Airway epithelial cell (primary cell): ENCODE data around the gene CPSF4. TPM values are rescaled to one million over a fixed set of nuclear protein-coding genes. Genes with fewer than 3 reads are reported as not detected.

ENCODE experiments used
- total RNA-seq: library from RNA; depleted of rRNA; stranded (reverse); fragments of >200 nt; gene quantifications from 2 replicates; pipeline ENCODE4 v1.2.3, GENCODE V29; 2015

CPSF4 gene
- 25.8 and 34.7 TPM in 2 replicates for total RNA-seq

GRCh38 chr7:99438573-99439480 lies at the start of gene CPSF4, which contains the start of gene PTCD1:
Gene CPSF4 (plus strand): TSS chr7:99438943. CDS start chr7:99439083, 140 bp downstream.
Gene PTCD1 (minus strand): TSS chr7:99438798. CDS start chr7:99435242, 3,556 bp downstream.

DNA sequence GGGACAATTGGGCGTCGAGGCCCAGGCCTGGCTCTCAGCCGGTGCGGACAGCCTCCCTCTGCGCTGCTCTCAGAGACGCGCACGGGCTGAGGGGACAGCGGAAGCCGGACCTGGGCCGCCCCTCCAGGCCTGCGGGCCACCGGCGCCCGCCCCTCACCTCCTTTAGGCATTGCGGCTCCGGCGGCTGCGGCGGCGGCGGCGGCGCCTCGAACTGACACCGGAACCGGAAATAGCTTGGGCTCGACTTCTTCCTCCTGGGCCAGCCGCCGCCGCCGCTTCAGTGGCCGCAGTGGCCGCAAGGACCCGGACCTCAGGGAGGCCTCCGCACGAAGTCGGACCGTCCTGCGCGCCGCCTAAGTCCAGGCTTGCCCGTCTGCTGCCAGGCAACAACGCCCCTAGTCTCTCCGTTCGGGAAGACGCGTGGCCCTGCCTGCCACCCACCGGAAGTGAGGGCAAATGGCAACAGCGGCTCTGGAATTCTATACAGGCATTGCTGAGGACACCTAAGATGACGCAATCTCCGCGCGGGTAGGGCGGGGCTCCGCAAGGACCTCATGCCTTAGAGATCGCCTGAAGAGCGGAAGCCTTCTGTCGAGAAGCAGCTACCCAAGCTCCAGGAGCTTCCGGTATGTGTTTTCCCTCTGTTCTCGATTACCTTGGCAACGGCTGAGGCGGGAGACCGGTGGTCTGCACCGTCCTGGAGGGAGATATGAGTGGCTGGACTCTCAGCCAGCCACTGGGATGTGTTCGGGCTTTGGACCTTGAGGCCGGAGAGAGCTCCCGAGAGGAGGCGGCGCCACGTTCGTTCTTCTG lies 30.2 kb upstream of the CPSF4 start, which contains the start of the genes BUD31 and PDAP1:
TSS of gene BUD31 (plus strand) at position 591 of the 813 bp plus-strand sequence. CDS start 2,124 bp downstream, outside the sequence.
TSS of gene PDAP1 (minus strand) at position 219 of the 813 bp plus-strand sequence. CDS start at position 170, 49 bp downstream.

DNA sequence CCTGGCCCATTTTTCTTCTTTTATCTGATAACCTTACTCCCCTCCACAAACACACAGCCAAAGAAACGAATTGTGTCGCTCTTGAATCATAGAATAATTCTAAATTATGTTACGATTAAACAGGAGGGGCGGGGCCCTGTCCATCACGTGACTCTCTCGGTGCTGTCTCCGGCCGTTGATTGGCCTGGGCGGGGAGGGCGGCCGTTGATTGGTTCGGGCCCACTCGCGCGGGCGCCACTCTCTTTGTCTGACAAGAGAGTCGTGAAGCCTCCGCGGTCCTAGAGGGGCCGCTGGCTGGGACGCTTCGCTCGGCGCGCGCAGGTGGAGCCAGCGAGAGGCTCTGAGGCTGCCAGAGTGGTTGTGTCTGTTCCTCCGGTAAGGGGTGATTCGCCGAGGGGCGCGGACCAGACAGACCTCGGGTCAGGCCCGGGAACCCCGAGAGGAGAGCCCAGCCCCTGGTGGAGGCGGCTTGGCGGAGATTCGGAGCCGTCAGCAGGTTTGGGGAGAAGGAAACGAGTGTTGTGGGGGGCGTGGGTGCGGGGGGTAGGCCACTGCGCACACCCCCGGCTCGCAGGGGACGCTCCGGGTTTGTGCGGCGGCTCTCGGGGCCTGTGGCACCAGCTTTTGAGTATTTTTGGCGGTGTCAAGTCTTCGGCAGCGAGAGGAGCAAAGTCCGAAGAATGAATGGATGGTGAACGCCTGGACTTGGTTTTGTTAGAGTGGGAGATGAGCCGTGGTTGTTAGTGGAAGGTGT lies 34.0 kb downstream of the CPSF4 start, which contains the start of gene ZNF789:
TSS of gene ZNF789 (plus strand) at position 330 of the 754 bp plus-strand sequence. CDS start 3,567 bp downstream, outside the sequence.

DNA sequence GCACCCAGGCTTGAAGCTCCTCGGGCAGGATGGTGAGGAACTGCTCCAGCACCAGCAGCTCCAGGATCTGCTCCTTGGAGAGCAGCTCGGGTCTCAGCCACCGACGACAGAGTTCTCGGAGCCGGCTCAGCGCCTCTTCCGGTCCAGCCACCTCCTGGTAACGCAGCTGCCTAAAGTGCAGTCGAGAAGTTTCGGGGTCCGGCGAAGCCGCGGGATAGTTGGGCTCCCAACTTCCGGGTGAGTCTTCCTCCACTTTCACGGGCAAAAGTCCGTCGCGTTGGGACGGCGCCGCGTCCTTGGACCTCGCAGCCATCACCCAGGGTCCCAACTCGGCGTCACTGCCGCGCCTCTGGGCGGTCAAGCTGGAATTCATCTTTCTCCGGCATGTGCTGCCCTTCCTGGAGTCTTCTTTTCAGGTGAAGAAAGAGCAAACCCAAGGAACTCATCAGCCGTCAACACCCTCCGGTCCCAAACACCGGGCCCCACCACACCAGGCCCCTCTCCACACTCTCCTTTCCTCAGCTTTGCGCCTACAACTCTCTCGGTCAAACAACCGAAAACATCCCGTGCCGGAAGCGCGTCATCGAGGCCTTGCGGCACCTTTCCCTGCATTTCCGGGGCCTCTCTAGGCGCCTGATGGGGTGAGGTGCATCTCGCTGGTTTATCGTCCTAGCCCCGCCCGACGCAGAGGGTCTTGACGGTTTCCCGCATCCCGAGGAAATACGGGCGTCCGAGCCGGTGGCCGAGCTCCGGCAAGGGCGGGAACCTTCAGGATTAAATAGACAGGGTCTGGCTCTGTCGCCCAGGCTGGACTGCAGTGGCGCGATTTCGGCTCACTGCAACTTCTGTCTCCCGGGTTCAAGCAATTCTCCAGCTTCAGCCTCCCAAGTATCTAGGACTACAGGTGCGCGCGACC lies 61.2 kb downstream of the CPSF4 start, which contains the start of gene ZNF394:
TSS of gene ZNF394 (minus strand) at position 561 of the 916 bp plus-strand sequence. CDS start at position 373, 188 bp downstream.

DNA sequence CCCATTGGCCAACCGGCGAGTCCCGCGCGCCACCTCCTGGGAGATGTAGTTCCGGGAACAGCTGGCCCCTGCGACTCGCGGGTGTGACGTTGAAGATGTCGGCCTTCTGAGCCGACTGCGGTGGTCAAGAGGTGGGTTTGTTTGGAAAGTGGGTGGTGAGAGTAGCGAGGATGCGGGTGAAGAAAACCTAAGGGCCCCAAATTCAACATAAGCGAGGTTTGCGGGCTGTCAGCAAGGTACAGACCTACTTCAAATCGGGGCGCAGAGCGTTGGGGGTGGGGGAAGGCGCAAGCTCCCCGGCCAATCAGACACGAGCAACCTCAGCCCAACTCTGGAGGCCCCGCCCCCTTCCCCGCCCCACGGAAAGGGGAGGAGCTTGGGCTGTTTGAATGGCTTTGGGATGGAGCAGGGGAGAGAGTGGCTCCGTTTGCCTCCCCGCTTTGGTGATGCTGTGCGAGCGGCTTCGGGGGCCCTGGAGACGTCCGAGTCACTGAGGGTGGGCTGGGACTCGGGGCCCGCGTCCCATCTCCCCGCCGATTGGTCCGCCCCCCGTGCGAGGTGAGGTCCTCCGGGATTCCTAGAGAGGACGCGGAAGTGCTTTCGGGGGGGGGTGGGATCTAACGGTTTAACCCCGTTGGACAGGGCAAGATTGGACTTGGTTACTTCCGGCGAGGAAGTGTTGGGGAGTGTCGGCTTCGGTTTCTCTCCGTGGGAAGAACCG lies 66.0 kb downstream of the CPSF4 start, which contains the start of gene ZKSCAN5:
TSS of gene ZKSCAN5 (plus strand) at position 60 of the 721 bp plus-strand sequence. CDS start 1,383 bp downstream, outside the sequence.

Other genes starting within 250 kb of the CPSF4 start
- gene KPNA7, start 230.8 kb upstream of the CPSF4 start, total RNA-seq, result 0.35 TPM in 1 of 2 replicates, not detected in the other
- 0.35 and 1.2 TPM in 2 replicates for gene MYH16, start 166.1 kb upstream of the CPSF4 start, total RNA-seq
- gene ARPC1A, start 113.0 kb upstream of the CPSF4 start, total RNA-seq, result 239 and 254 TPM in 2 replicates
- gene ARPC1B, start 64.2 kb upstream of the CPSF4 start, total RNA-seq, result 250 and 327 TPM in 2 replicates
- gene PDAP1, start 30.3 kb upstream of the CPSF4 start, total RNA-seq, result 101 and 143 TPM in 2 replicates
- gene BUD31, start 30.0 kb upstream of the CPSF4 start, total RNA-seq, result 97.0 and 98.7 TPM in 2 replicates
- 5.4 and 7.5 TPM in 2 replicates for gene PTCD1, start 145 bp upstream of the CPSF4 start, total RNA-seq
- 1,711 and 1,959 TPM in 2 replicates for gene ATP5MF, start 27.2 kb downstream of the CPSF4 start, total RNA-seq
- 1.9 and 2.7 TPM in 2 replicates for gene ZNF789, start 33.9 kb downstream of the CPSF4 start, total RNA-seq
- 12.7 and 13.5 TPM in 2 replicates for gene ZNF394, start 61.3 kb downstream of the CPSF4 start, total RNA-seq
- 6.4 and 6.7 TPM in 2 replicates for gene ZKSCAN5, start 65.7 kb downstream of the CPSF4 start, total RNA-seq
- 4.0 and 7.6 TPM in 2 replicates for gene FAM200A, start 113.2 kb downstream of the CPSF4 start, total RNA-seq
- gene ZNF655, start 119.7 kb downstream of the CPSF4 start, total RNA-seq, result 46.4 and 51.1 TPM in 2 replicates
- gene TMEM225B, start 159.3 kb downstream of the CPSF4 start, total RNA-seq, result not detected in 2 replicates
- gene ZSCAN25, start 178.0 kb downstream of the CPSF4 start, total RNA-seq, result 8.4 and 10.9 TPM in 2 replicates
- 1.9 and 3.0 TPM in 2 replicates for gene CYP3A5, start 241.1 kb downstream of the CPSF4 start, total RNA-seq